Activated naive CD4-positive, alpha-beta T cell treated with anti-CD3 and anti-CD28 coated beads, Interleukin-2, amount 50 U/mL, for 16 hours (primary cell): ENCODE measurements around the gene WDFY3.

ENCODE experiments used
- DNase-seq: peaks from one replicate; pipeline ENCODE4 v3.0.0-alpha.2; 2020

The WDFY3 gene

GRCh38 chr4:84944947-84945346 lies 21.5 kb downstream of the WDFY3 start:
- DNase-seq = no peak

DNA sequence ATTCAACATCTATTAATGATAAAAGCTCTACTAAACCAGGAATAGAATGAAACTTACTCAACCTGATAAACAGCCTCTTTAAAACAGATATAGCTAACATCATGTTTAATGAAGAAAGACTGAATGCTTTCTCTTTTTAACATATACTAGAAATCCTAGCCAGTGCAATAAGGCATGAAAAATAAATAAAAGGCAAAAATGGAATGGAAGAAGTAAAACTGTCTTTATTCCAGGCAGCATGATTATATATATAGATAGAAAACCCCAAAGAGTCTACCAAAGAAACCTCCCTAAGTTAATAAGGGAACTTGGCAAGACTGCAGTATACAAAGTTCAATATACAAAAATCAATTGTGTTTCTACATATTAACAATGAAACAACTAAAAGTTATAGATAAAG lies 25.5 kb downstream of the WDFY3 start:
- no peak for DNase-seq

DNA sequence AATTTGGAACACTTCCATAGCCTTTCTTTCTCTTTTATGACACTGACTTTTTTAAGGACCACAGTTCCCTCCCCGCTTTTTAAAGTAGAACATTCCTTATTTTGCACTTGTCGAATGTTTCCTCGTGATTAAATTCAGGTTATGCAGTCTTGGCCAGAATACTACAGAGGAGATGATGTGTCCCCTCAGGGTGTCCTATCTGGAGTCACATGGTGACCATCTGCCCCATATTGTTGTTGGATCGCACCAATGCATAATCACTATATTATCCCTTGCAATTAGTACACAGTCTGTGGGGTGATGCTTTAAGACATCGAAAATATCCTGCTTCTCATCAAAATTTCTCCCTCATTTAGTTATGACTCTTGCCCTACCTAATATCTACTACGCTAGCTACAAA lies 27.4 kb downstream of the WDFY3 start:
- no peak for DNase-seq

- no peak for DNase-seq
Measured at GRCh38 chr4:84938316-84938715, 28.2 kb downstream of the WDFY3 start.

- no peak for DNase-seq
Measured at GRCh38 chr4:84937381-84937977, 29.0 kb downstream of the WDFY3 start.

GRCh38 chr4:84936123-84936522 lies 30.4 kb downstream of the WDFY3 start:
- no peak for DNase-seq

DNA sequence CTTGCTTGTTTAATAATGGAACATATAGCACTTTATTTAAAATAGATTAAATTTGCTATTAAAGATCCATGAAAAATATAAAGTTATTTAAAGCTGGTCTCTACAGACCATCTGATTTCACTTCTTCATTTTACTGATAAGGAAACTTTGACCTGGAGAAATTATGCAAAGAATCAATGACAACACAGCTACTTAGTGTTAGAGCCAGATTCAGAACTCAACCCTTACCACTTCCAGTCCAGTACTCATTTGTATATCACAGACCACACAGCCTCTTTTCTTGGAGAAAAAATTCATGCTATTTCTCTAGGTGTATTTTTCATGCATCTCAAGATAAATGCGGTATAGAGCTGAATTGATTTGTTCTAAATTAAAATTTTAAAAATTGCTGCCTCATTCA lies 34.0 kb downstream of the WDFY3 start:
- no peak for DNase-seq

- no peak for DNase-seq
Measured at GRCh38 chr4:84931961-84932360, 34.5 kb downstream of the WDFY3 start.

DNA sequence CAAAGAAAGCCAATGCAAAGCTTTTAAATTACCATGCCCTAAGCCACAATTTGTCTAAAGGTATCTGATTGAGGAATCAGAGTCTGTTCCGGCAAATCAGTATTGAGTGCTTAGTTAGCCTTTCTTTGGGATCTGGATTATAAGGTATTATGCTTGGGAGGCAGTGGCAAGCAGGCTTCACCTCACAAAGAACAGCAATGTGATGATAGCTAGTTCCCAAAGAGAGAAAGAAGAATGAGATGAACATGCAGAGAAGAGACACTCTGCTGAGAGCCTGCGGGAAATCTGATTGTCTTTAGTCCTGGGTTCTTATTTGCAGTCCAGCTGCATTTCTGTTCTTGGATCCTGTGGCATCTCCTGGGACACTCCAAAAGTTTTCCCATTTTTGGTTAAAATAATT lies 35.2 kb downstream of the WDFY3 start:
- DNase-seq = no peak

DNA sequence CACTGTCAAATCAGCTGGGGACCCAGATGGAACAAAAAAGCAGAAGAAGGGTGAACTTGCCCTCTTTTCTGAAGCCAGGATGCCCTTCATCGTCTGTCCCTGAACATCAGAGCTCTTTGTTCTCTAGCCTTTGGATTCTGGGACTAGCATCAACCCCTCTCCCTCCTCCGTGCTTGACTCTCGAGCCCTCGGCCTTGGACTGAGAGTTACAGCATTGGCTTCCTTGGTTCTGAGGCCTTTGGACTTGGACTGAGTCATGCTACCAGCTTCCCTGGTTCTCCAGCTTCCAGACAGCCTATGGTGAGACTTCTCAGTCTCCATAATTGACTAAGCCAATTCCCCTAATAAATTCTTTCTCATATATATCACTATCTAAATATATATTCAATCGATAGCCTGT lies 38.4 kb downstream of the WDFY3 start:
- no peak for DNase-seq

DNA sequence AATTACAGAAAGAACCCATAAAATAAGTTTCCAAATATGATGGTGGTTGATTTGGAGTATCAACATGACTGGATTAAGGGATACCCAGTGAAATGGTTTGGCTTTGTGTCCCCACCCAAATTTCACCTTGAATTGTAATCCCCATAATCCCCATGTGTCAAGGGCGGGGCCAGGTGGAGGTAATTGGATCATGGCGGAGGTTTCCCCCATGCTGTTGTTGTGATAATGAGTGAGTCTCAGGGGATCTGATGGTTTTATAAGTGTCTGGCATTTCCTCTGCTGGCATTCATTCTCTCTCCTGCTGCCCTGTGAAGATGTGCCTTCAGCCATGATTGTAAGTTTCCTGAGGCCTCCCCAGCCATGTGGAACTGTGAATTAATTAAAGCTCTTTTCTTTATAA lies 39.1 kb downstream of the WDFY3 start:
- DNase-seq = no peak

DNA sequence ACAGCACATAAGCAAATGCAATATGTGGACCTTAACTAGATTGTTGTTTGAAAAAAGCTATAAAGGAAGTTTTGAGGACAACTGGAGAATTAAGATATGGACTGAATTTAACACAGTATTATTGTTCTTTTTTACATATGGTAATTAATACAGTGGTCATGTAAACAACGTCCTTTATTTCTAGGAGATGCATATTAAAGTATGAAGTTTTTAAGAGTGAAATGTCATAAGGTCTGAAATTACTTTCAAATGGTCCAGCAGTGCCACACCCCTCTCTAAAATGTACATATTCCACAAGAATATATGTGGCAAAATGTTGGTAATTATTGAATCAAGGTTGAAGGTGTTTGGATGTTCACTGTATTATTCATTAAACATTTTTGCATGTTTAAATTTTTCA lies 40.9 kb downstream of the WDFY3 start:
- DNase-seq = no peak

DNA sequence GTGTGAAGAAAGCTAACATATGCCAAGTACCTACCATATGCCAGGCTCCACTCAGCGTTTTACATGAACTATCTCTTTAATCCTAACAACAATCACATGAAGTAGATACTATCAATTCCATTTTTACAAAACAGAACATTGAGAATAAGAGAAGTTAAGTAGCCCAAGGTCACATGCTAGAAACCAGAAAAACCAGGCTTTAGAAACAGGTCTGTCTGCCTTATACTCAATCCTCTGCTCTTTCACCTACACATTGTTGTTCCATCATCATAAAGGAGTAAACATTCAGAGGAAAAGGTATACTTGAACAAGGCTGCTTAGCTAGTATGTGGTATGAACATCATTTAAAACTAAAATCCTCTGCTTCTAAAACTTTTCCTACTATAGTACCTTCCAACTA lies 42.1 kb downstream of the WDFY3 start:
- no peak for DNase-seq

DNA sequence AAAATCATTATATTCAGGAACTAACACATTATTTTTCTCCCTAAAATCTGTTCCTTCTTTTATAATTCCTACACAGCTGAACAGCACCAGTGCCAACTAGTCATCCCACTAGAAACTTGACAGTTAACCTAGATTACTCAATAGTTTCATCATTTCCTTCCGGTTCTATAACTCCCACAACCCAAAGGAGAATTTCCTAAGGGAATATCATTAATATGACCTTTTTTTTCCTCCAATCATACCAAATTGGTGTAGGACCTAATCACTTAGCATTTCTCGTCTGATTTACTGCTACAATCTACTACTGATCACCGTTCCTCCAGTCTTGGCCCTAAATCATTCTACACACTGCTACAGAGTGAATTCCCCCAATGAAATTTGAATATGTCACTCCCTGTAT lies 45.9 kb downstream of the WDFY3 start:
- DNase-seq = no peak

GRCh38 chr4:84917869-84918600 lies 48.5 kb downstream of the WDFY3 start:
- no peak for DNase-seq

- no peak for DNase-seq
Measured at GRCh38 chr4:84917086-84917821, 49.2 kb downstream of the WDFY3 start.

GRCh38 chr4:84916227-84916626 lies 50.3 kb downstream of the WDFY3 start:
- DNase-seq = no peak

- no peak for DNase-seq
Measured at GRCh38 chr4:84915396-84915780, 51.1 kb downstream of the WDFY3 start.

DNA sequence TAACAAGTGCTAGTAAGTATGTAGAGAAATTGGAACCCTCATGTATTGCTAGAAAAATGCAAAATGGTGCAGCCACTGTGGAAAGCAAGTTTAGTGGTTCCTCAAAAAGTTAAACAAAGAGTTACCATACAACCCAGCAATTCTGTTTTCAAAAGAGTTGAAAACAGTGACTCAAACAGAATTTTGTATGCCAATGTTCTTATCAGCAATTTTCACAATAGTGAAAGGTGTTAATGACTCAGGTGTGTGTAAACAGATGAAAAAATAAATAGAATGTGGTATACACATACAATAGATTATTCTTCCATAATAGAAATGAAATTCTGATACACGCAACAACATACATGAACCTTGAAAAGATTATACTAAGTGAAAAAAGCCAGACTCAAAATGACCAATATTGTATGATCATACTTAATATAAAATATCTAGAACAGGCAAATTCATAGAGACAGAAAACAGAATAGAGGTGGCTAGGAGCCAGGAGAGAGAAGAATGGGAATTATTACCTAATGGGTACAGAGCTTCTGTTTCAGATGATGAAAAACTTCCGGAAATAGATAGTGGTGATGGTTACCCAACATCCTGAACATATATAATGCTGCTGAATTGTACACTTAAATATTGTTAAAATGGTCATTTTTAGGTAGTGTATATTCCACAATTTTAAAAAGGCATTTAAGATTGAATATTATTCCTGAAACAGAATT lies 51.6 kb downstream of the WDFY3 start:
- no peak for DNase-seq

DNA sequence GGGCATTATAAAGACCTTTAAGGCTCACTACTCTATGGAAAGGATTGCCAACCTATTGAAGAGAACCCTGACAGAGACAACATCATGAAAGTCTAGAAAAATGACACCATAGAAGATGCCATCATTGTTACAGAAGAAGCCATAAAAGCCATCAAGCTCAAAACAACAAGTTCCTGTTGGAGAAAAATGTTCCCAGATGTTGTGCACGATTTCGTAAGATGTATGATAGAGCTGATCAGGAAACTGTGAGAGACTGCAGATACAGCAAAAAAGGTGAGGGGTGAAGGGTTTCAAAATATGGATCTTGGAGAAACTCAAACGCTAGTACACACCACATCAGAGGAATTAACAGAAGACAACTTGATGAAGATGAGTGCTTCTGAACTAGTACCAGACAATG lies 53.3 kb downstream of the WDFY3 start:
- no peak for DNase-seq

- no peak for DNase-seq
Measured at GRCh38 chr4:84912741-84913140, 53.7 kb downstream of the WDFY3 start.

GRCh38 chr4:84908876-84909275 lies 57.6 kb downstream of the WDFY3 start:
- DNase-seq = no peak

- DNase-seq = no peak
Measured at GRCh38 chr4:84907145-84907544, 59.3 kb downstream of the WDFY3 start.

GRCh38 chr4:84905646-84906045 lies 60.8 kb downstream of the WDFY3 start:
- no peak for DNase-seq
